A549 (cell line): ENCODE results near the gene JAG2. TPM values are rescaled to one million over a fixed set of nuclear protein-coding genes. Genes with fewer than 3 reads are reported as not detected.
A peak's percentile ranks its signal among the peaks of the same experiment; 100 is the strongest.

Experiments
- ATAC-seq, 2 experiments: fragments of 200-7000 bp in 1 of 2; fragments of >200 bp in 1 of 2; cut with Nextera tagmentation in 1 of 2; cut with Tn5 transposase in 1 of 2; 3 replicates each; pipeline versions ENCODE4 v1.8.0 to v1.9.1; 2018 to 2020; ENCODE audit warnings: mild to moderate bottlenecking in 1 of 2, moderate library complexity in 1 of 2
- CTCF ChIA-PET: fragments of 300-600 bp; sonication (Branson Sonifier 250); formaldehyde crosslinking; extraction: SDS; loops from one replicate; lab custom pipeline; 2021; ENCODE audit warnings: antibody characterized with exemption, inconsistent platforms; lab: Yijun Ruan, JAX
- POLR2A ChIA-PET: fragments of 350-600 bp; formaldehyde crosslinking; extraction: SDS; loops from one replicate; lab custom pipeline; 2021; ENCODE audit warnings: antibody characterized with exemption, inconsistent platforms; lab: Yijun Ruan, JAX
- DNase-seq, 2 experiments: peaks; one replicate each; pipeline versions ENCODE4 v3.0.0 to v3.0.0-alpha.2; 2011 to 2016; ENCODE audit warnings: low read depth in 1 of 2, low spot score in 1 of 2
- FAIRE-seq: peaks from 2 replicates; lab custom pipeline; 2011; peaks lifted over from hg19 to GRCh38; lab: Jason Lieb, UNC
- H3K27ac ChIP-seq, 2 experiments: fragments of >200 bp; sonication (Bioruptor Twin); formaldehyde crosslinking; 3 replicates each; pipeline ENCODE4 v1.5.1; 2016 to 2017
- H3K4me1 ChIP-seq: fragments of >200 bp; sonication (Bioruptor Twin); formaldehyde crosslinking; 3 replicates; pipeline ENCODE4 v1.6.1; 2016
- H3K4me2 ChIP-seq: fragments of >200 bp; sonication (Bioruptor Twin); formaldehyde crosslinking; 3 replicates; pipeline ENCODE4 v1.6.1; 2016
- H3K4me3 ChIP-seq: fragments of >200 bp; sonication (Bioruptor Twin); formaldehyde crosslinking; 3 replicates; pipeline ENCODE4 v1.5.1; 2016
- H3K9me3 ChIP-seq: fragments of >200 bp; sonication (Bioruptor Twin); formaldehyde crosslinking; 3 replicates; pipeline ENCODE4 v1.6.1; 2016
- BHLHE40 ChIP-seq: IDR thresholded peaks from 2 replicates; pipeline ENCODE4 v1.6.1; 2012; ENCODE audit warnings: low read depth, low read length, inconsistent platforms
- CBX8 ChIP-seq: fragments of 200-600 bp; sonication (generic); IDR thresholded peaks from 2 replicates; pipeline ENCODE4 v1.6.1; 2016
- CHD2 ChIP-seq: fragments of 150-350 bp; IDR thresholded peaks from 2 replicates; pipeline ENCODE4 v1.6.1; 2014; ENCODE audit warnings: low read length; ENCODE audit not compliant: partially characterized antibody
- CHD4 ChIP-seq: fragments of 200-600 bp; sonication (generic); IDR thresholded peaks from 2 replicates; pipeline ENCODE4 v1.6.1; 2016; ENCODE audit warnings: antibody characterized with exemption, mild to moderate bottlenecking, borderline replicate concordance
- EHF ChIP-seq: fragments of 250-450 bp; sonication (Bioruptor Pico); IDR thresholded peaks from 2 replicates; pipeline ENCODE4 v1.5.0; 2020; ENCODE audit warnings: mild to moderate bottlenecking
- EHMT2 ChIP-seq: fragments of 200-600 bp; sonication (generic); IDR thresholded peaks from 2 replicates; pipeline ENCODE4 v1.6.1; 2016; ENCODE audit warnings: antibody characterized with exemption, low read depth, mild to moderate bottlenecking, moderate library complexity
- EP300 ChIP-seq, 2 experiments: fragments of >200 bp; sonication (Bioruptor Twin); formaldehyde crosslinking; IDR thresholded peaks; 2 replicates in 1 of 2; 3 replicates in 1 of 2; pipeline ENCODE4 v1.6.1; 2016 to 2017
- ESRRA ChIP-seq: fragments of 150-350 bp; IDR thresholded peaks from 2 replicates; pipeline ENCODE4 v1.6.1; 2014; ENCODE audit warnings: mild to moderate bottlenecking, low read length, borderline replicate concordance
- FOSL2 ChIP-seq, 2 experiments: fragments of 450-650 bp in 1 of 2; fragments of >200 bp in 1 of 2; sonication (Bioruptor Twin) in 1 of 2; formaldehyde crosslinking; IDR thresholded peaks; 2 replicates each; pipeline versions ENCODE4 v1.5.0 to v1.6.1; 2016 to 2020; ENCODE audit warnings: mild to moderate bottlenecking in 1 of 2, moderate library complexity in 1 of 2
- HDAC2 ChIP-seq: fragments of 200-600 bp; sonication (generic); IDR thresholded peaks from 2 replicates; pipeline ENCODE4 v1.6.1; 2016
- HOXA7 ChIP-seq: fragments of 250-450 bp; sonication (Bioruptor Pico); IDR thresholded peaks from 2 replicates; pipeline ENCODE4 v1.5.0; 2020; ENCODE audit warnings: mild to moderate bottlenecking, moderate library complexity
- HOXB5 ChIP-seq: fragments of 250-450 bp; sonication (Bioruptor Pico); IDR thresholded peaks from 2 replicates; pipeline ENCODE4 v1.5.0; 2020; ENCODE audit warnings: mild to moderate bottlenecking, moderate library complexity
- JUN ChIP-seq, 2 experiments: fragments of >200 bp; sonication (Bioruptor Twin); formaldehyde crosslinking; IDR thresholded peaks; 2 replicates in 1 of 2; 3 replicates in 1 of 2; pipeline ENCODE4 v1.6.1; 2016 to 2017
- KDM1A ChIP-seq: fragments of 200-600 bp; sonication (generic); IDR thresholded peaks from 2 replicates; pipeline ENCODE4 v1.6.1; 2016; ENCODE audit warnings: low read depth, mild to moderate bottlenecking
- MAFK ChIP-seq: fragments of 450-650 bp; IDR thresholded peaks from 2 replicates; pipeline ENCODE4 v1.6.1; 2014; ENCODE audit not compliant: partially characterized antibody
- NR3C1 ChIP-seq: fragments of >200 bp; sonication (Bioruptor Twin); formaldehyde crosslinking; IDR thresholded peaks from 3 replicates; pipeline ENCODE4 v1.6.1; 2017
- PHF8 ChIP-seq: fragments of 200-600 bp; sonication (generic); IDR thresholded peaks from 2 replicates; pipeline ENCODE4 v1.6.1; 2016; ENCODE audit warnings: low read depth, mild to moderate bottlenecking, antibody characterized with exemption, moderate library complexity, borderline replicate concordance
- POLR2AphosphoS2 ChIP-seq: conservative IDR thresholded peaks from 2 replicates; pipeline ENCODE4 v1.6.1; 2012; ENCODE audit warnings: low read length, improper control_type of control experiment, inconsistent platforms
- RAD21 ChIP-seq, 2 experiments: fragments of >200 bp in 1 of 2; sonication (Bioruptor Twin) in 1 of 2; formaldehyde crosslinking in 1 of 2; IDR thresholded peaks in 1 of 2; conservative IDR thresholded peaks in 1 of 2; 2 replicates in 1 of 2; 3 replicates in 1 of 2; pipeline ENCODE4 v1.6.1; 2012 to 2018; ENCODE audit warnings: inconsistent platforms in 1 of 2
- SMC3 ChIP-seq: fragments of >200 bp; sonication (Bioruptor Twin); formaldehyde crosslinking; IDR thresholded peaks from 3 replicates; pipeline ENCODE4 v1.6.1; 2018; ENCODE audit warnings: inconsistent platforms
- SREBF2 ChIP-seq: fragments of 450-650 bp; IDR thresholded peaks from 2 replicates; pipeline ENCODE4 v1.6.1; 2014; ENCODE audit warnings: mild to moderate bottlenecking, moderate library complexity
- ZC3H11A ChIP-seq: fragments of 450-650 bp; IDR thresholded peaks from 2 replicates; pipeline ENCODE4 v1.6.1; 2014; ENCODE audit warnings: antibody characterized with exemption, mild to moderate bottlenecking
- ZFP36 ChIP-seq: fragments of 450-650 bp; IDR thresholded peaks from 2 replicates; pipeline ENCODE4 v1.6.1; 2014; ENCODE audit warnings: borderline replicate concordance; ENCODE audit not compliant: partially characterized antibody
- ZSCAN20 ChIP-seq: fragments of 250-450 bp; sonication (Bioruptor Pico); IDR thresholded peaks from 2 replicates; pipeline ENCODE4 v1.8.0; 2022; ENCODE audit warnings: mild to moderate bottlenecking, moderate library complexity
- WGBS: methylation state at CpG from one replicate; pipeline ENCODE4 v1.1.6; 2017; ENCODE audit errors: missing lambda C conversion rate; 5-methylcytosine and 5-hydroxymethylcytosine counted together
- polyA plus RNA-seq, 4 experiments: library from polyadenylated mRNA; depleted of rRNA in 3 of 4; stranded (reverse); fragments of >200 nt; fragmentation: RNase III in 1 of 4; extraction: RNeasy Plus Mini Kit Qiagen cat#74134 plus additional on column Dnase treatment in 1 of 4; gene quantifications; 2 replicates in 3 of 4; 3 replicates in 1 of 4; pipeline ENCODE4 v1.2.3, GENCODE V29; 2011 to 2017
- TF ChIP-seq, protein P1 (sequence below): fragments of >200 bp; sonication (Bioruptor Twin); formaldehyde crosslinking; IDR thresholded peaks from 2 replicates; pipeline ENCODE4 v1.6.1; 2016
- TF ChIP-seq, protein P2 (sequence below): fragments of 150-350 bp; IDR thresholded peaks from 2 replicates; pipeline ENCODE4 v1.6.1; 2014; ENCODE audit warnings: low read depth, mild to moderate bottlenecking, low read length
- TF ChIP-seq, protein P3 (sequence below): fragments of 450-650 bp; IDR thresholded peaks from 2 replicates; pipeline ENCODE4 v1.6.1; 2014; ENCODE audit warnings: antibody characterized with exemption
- TF ChIP-seq, protein P4 (sequence below): fragments of >200 bp; sonication (Bioruptor Twin); formaldehyde crosslinking; IDR thresholded peaks from 3 replicates; pipeline ENCODE4 v1.5.1; 2016
- TF ChIP-seq, protein P5 (sequence below): IDR thresholded peaks from 2 replicates; pipeline ENCODE4 v1.6.1; 2012; ENCODE audit warnings: low read depth, borderline replicate concordance
- TF ChIP-seq, protein P6 (sequence below): IDR thresholded peaks from 2 replicates; pipeline ENCODE4 v1.6.1; 2012
- TF ChIP-seq, protein P7 (sequence below): fragments of 250-450 bp; sonication (Bioruptor Pico); IDR thresholded peaks from 2 replicates; pipeline ENCODE4 v1.5.0; 2021; ENCODE audit warnings: mild to moderate bottlenecking, moderate library complexity, borderline replicate concordance
- TF ChIP-seq, protein P8 (sequence below): fragments of >200 bp; sonication (Bioruptor Twin); formaldehyde crosslinking; IDR thresholded peaks from 3 replicates; pipeline ENCODE4 v1.6.1; 2016

The JAG2 gene
- polyA plus RNA-seq, 2 of the 4 experiments (the other 2 are of a cell fraction): 5.9 to 20.4 TPM

DNA sequence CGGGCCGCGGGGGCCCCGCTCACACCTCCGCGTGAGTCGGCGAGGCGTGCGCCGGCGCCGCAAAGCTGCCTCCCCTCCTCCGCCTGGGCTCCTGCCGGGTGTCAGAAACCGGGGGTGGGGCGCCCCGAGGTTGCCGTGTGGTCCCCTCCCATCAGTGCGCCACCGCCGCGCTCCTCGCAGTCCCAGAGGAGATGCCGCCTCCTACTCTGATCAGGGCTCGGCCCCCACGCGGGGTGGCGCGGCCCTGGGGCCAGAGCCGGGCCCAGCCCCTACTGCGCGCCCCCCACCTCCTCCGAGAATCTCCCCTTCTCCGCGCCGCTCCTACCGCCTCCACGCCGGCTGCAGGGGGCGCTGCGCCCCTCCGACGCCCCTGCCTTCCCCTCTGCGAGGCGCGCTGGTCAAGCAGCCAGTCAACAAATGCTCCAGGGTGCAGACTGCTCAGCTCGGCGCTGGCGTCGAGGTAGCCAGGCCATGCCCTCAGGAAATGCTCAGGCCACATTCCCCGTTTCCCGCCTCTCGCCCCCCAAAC, 467 bp upstream of the JAG2 start:
- WGBS: 17% methylated on average over 17 of the region's 54 CpGs
- no peaks in the 10 kb centered on the region for H3K9me3 ChIP-seq
- FAIRE-seq (no peak), ATAC-seq (peak; percentile 24 to 70), DNase-seq (peak; percentile 67 to 68)
- H3K27ac ChIP-seq: peak overlapping the region; percentile 72 to 90; a peak in 5 of 6 replicates
- peaks cover 33% of the 10 kb centered on the region for H3K4me1 ChIP-seq
- H3K4me2 ChIP-seq: peak overlapping the region; percentile 95
- peak overlapping the region; percentile 59 for H3K4me3 ChIP-seq
- POLR2A ChIA-PET: interaction anchor here (2.1 to 3.3 kb wide), 2 partner anchors 12 to 78 kb away, joined by 7 to 11 read pairs; partner anchors contain the start of gene NUDT14
- CTCF ChIA-PET: interaction anchor here (0.7 to 15.2 kb wide), 15 partner anchors 10 to 202 kb away, joined by 3 to 132 read pairs (median 4); partner anchors contain the start of gene NUDT14
- TF ChIP-seq KDM1A (no peak), NR3C1 (no peak), EP300 (IDR thresholded peaks at IDR 0.05) (no peak), HDAC2 (no peak), ESRRA (no peak), MAFK (no peak), EHMT2 (no peak), POLR2AphosphoS2 (no peak), CHD4 (no peak), FOSL2 (IDR thresholded peaks at IDR 0.05) (no peak), FOSL2 (CRISPR knock-in tag; IDR thresholded peaks at IDR 0.05) (no peak), ZFP36 (no peak), SMC3 (peak; percentile 31; the same call in 1 of the 3 replicates), CBX8 (no peak), EHF (no peak), SREBF2 (no peak), ZC3H11A (no peak), RAD21 (conservative IDR thresholded peaks at IDR 0.05 in 1 of 2, IDR thresholded peaks at IDR 0.05 in 1 of 2) (peak; percentile 29 to 32; a peak in 2 of 5 replicates), BHLHE40 (no peak), CHD2 (no peak), JUN (IDR thresholded peaks at IDR 0.05) (peak in 1 of 2 experiments; percentile 47; a peak in 2 of 5 replicates), HOXB5 (no peak), PHF8 (no peak), ZSCAN20 (CRISPR knock-in tag) (no peak), HOXA7 (CRISPR knock-in tag) (no peak)
- TF ChIP-seq, protein P1, sequence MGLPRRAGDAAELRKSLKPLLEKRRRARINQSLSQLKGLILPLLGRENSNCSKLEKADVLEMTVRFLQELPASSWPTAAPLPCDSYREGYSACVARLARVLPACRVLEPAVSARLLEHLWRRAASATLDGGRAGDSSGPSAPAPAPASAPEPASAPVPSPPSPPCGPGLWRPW: no peak
- TF ChIP-seq, protein P2, sequence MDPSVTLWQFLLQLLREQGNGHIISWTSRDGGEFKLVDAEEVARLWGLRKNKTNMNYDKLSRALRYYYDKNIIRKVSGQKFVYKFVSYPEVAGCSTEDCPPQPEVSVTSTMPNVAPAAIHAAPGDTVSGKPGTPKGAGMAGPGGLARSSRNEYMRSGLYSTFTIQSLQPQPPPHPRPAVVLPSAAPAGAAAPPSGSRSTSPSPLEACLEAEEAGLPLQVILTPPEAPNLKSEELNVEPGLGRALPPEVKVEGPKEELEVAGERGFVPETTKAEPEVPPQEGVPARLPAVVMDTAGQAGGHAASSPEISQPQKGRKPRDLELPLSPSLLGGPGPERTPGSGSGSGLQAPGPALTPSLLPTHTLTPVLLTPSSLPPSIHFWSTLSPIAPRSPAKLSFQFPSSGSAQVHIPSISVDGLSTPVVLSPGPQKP: no peak
- TF ChIP-seq, protein P3, sequence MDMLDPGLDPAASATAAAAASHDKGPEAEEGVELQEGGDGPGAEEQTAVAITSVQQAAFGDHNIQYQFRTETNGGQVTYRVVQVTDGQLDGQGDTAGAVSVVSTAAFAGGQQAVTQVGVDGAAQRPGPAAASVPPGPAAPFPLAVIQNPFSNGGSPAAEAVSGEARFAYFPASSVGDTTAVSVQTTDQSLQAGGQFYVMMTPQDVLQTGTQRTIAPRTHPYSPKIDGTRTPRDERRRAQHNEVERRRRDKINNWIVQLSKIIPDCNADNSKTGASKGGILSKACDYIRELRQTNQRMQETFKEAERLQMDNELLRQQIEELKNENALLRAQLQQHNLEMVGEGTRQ: no peak
- TF ChIP-seq, protein P4, sequence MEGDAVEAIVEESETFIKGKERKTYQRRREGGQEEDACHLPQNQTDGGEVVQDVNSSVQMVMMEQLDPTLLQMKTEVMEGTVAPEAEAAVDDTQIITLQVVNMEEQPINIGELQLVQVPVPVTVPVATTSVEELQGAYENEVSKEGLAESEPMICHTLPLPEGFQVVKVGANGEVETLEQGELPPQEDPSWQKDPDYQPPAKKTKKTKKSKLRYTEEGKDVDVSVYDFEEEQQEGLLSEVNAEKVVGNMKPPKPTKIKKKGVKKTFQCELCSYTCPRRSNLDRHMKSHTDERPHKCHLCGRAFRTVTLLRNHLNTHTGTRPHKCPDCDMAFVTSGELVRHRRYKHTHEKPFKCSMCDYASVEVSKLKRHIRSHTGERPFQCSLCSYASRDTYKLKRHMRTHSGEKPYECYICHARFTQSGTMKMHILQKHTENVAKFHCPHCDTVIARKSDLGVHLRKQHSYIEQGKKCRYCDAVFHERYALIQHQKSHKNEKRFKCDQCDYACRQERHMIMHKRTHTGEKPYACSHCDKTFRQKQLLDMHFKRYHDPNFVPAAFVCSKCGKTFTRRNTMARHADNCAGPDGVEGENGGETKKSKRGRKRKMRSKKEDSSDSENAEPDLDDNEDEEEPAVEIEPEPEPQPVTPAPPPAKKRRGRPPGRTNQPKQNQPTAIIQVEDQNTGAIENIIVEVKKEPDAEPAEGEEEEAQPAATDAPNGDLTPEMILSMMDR: peak; percentile 52
- TF ChIP-seq, protein P5, sequence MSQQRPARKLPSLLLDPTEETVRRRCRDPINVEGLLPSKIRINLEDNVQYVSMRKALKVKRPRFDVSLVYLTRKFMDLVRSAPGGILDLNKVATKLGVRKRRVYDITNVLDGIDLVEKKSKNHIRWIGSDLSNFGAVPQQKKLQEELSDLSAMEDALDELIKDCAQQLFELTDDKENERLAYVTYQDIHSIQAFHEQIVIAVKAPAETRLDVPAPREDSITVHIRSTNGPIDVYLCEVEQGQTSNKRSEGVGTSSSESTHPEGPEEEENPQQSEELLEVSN: peak; percentile 78; the same call in 1 of the 2 replicates
- TF ChIP-seq, protein P6, sequence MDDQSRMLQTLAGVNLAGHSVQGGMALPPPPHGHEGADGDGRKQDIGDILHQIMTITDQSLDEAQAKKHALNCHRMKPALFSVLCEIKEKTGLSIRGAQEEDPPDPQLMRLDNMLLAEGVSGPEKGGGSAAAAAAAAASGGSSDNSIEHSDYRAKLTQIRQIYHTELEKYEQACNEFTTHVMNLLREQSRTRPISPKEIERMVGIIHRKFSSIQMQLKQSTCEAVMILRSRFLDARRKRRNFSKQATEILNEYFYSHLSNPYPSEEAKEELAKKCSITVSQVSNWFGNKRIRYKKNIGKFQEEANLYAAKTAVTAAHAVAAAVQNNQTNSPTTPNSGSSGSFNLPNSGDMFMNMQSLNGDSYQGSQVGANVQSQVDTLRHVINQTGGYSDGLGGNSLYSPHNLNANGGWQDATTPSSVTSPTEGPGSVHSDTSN: no peak
- TF ChIP-seq, protein P7, sequence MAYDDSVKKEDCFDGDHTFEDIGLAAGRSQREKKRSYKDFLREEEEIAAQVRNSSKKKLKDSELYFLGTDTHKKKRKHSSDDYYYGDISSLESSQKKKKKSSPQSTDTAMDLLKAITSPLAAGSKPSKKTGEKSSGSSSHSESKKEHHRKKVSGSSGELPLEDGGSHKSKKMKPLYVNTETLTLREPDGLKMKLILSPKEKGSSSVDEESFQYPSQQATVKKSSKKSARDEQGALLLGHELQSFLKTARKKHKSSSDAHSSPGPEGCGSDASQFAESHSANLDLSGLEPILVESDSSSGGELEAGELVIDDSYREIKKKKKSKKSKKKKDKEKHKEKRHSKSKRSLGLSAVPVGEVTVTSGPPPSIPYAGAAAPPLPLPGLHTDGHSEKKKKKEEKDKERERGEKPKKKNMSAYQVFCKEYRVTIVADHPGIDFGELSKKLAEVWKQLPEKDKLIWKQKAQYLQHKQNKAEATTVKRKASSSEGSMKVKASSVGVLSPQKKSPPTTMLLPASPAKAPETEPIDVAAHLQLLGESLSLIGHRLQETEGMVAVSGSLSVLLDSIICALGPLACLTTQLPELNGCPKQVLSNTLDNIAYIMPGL: no peak
- TF ChIP-seq, protein P8, sequence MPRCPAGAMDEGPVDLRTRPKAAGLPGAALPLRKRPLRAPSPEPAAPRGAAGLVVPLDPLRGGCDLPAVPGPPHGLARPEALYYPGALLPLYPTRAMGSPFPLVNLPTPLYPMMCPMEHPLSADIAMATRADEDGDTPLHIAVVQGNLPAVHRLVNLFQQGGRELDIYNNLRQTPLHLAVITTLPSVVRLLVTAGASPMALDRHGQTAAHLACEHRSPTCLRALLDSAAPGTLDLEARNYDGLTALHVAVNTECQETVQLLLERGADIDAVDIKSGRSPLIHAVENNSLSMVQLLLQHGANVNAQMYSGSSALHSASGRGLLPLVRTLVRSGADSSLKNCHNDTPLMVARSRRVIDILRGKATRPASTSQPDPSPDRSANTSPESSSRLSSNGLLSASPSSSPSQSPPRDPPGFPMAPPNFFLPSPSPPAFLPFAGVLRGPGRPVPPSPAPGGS: no peak
